MM.1S (cell line): ENCODE results near the gene FAM227B.
A peak's percentile ranks its signal among the peaks of the same experiment; 100 is the strongest.

Experiments used
- EZH2 ChIP-seq: fragments of 300-600 bp; sonication (generic); optimal IDR thresholded peaks from 2 replicates; pipeline ENCODE3; 2017; ENCODE audit warnings: low read depth, mild to moderate bottlenecking, antibody characterized with exemption, low read length, mixed read lengths
- TF ChIP-seq, protein P1 (sequence below): fragments of 300-600 bp; sonication (generic); IDR thresholded peaks from 2 replicates; pipeline ENCODE4 v1.5.1; 2016; ENCODE audit warnings: antibody characterized with exemption, low read length, mixed read lengths

- TF ChIP-seq, protein P1, sequence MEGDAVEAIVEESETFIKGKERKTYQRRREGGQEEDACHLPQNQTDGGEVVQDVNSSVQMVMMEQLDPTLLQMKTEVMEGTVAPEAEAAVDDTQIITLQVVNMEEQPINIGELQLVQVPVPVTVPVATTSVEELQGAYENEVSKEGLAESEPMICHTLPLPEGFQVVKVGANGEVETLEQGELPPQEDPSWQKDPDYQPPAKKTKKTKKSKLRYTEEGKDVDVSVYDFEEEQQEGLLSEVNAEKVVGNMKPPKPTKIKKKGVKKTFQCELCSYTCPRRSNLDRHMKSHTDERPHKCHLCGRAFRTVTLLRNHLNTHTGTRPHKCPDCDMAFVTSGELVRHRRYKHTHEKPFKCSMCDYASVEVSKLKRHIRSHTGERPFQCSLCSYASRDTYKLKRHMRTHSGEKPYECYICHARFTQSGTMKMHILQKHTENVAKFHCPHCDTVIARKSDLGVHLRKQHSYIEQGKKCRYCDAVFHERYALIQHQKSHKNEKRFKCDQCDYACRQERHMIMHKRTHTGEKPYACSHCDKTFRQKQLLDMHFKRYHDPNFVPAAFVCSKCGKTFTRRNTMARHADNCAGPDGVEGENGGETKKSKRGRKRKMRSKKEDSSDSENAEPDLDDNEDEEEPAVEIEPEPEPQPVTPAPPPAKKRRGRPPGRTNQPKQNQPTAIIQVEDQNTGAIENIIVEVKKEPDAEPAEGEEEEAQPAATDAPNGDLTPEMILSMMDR = peak; percentile 87
- TF ChIP-seq EZH2 = no peak
Observed at GRCh38 chr15:49421991-49422390, 198.6 kb downstream of the FAM227B start.
